ENCODE data around the gene WFDC12.

WFDC12 gene

GRCh38 chr20:45136911-45137310 lies 12.6 kb upstream of the WFDC12 start:
- Histone ChIP-seq H3K4me3 (ENCODE audit: severe bottlenecking) (no peak overlapping the region), H3K27ac (ENCODE audit: poor library complexity, severe bottlenecking) (no peak overlapping the region), H3K36me3 (ENCODE audit: low read depth) (no peaks in the 10 kb centered on the region), H3K9me3 (ENCODE audit: severe bottlenecking) (no peaks in the 10 kb centered on the region), H3K4me1 (ENCODE audit: insufficient read depth, poor library complexity, severe bottlenecking) (no peaks in the 10 kb centered on the region), H3K27me3 (ENCODE audit: insufficient read depth, poor library complexity, severe bottlenecking) (no peaks in the 10 kb centered on the region)
- TF ChIP-seq, protein P1, sequence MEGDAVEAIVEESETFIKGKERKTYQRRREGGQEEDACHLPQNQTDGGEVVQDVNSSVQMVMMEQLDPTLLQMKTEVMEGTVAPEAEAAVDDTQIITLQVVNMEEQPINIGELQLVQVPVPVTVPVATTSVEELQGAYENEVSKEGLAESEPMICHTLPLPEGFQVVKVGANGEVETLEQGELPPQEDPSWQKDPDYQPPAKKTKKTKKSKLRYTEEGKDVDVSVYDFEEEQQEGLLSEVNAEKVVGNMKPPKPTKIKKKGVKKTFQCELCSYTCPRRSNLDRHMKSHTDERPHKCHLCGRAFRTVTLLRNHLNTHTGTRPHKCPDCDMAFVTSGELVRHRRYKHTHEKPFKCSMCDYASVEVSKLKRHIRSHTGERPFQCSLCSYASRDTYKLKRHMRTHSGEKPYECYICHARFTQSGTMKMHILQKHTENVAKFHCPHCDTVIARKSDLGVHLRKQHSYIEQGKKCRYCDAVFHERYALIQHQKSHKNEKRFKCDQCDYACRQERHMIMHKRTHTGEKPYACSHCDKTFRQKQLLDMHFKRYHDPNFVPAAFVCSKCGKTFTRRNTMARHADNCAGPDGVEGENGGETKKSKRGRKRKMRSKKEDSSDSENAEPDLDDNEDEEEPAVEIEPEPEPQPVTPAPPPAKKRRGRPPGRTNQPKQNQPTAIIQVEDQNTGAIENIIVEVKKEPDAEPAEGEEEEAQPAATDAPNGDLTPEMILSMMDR (IDR thresholded peaks at IDR 0.05; ENCODE audit: poor library complexity, severe bottlenecking), result no peak
- ATAC-seq (ENCODE audit: low read depth), result no peak
- no peak for DNase-seq (ENCODE audit: low spot score)

DNA sequence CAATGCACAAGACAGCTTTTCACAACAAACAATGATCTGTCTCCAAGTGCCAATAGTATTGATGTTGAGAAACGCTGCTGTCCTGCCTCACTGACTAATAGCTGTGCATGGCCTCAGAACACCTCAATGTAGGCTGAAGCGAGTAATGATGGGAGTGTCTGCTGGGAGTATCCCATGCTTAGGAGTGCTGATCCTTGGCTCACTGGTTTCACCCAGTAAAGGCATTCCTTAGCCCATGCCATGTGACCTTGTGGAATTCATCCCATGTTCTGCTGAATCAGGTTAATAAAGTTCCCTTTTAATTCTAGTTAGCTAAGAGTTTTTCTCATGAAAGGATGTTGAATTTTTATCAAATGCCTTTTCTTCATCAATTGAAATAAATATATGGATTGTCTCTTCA lies 3.8 kb upstream of the WFDC12 start:
- no peak overlapping the region for H3K27ac ChIP-seq (ENCODE audit: poor library complexity, severe bottlenecking)
- peaks cover 2% of the 10 kb centered on the region for H3K4me1 ChIP-seq (ENCODE audit: insufficient read depth, poor library complexity, severe bottlenecking)
- ATAC-seq (ENCODE audit: low read depth), result peak; percentile 99
- no peaks in the 10 kb centered on the region for H3K27me3 ChIP-seq (ENCODE audit: insufficient read depth, poor library complexity, severe bottlenecking)
- TF ChIP-seq, protein P1 (IDR thresholded peaks at IDR 0.05; ENCODE audit: poor library complexity, severe bottlenecking), result no peak
- no peak for DNase-seq (ENCODE audit: low spot score)
- no peak overlapping the region for H3K4me3 ChIP-seq (ENCODE audit: severe bottlenecking)
- no peaks in the 10 kb centered on the region for H3K9me3 ChIP-seq (ENCODE audit: severe bottlenecking)
- no peaks in the 10 kb centered on the region for H3K36me3 ChIP-seq (ENCODE audit: low read depth)

GRCh38 chr20:45121388-45121787 lies 2.9 kb downstream of the WFDC12 start:
- Histone ChIP-seq H3K9me3 (ENCODE audit: severe bottlenecking) (no peaks in the 10 kb centered on the region), H3K27me3 (ENCODE audit: insufficient read depth, poor library complexity, severe bottlenecking) (no peaks in the 10 kb centered on the region), H3K27ac (ENCODE audit: poor library complexity, severe bottlenecking) (no peak overlapping the region), H3K4me3 (ENCODE audit: severe bottlenecking) (no peak overlapping the region), H3K36me3 (ENCODE audit: low read depth) (no peaks in the 10 kb centered on the region), H3K4me1 (ENCODE audit: insufficient read depth, poor library complexity, severe bottlenecking) (no peaks in the 10 kb centered on the region)
- no peak for ATAC-seq (ENCODE audit: low read depth)
- no peak for DNase-seq (ENCODE audit: low spot score)
- TF ChIP-seq, protein P1 (IDR thresholded peaks at IDR 0.05; ENCODE audit: poor library complexity, severe bottlenecking), result no peak

DNA sequence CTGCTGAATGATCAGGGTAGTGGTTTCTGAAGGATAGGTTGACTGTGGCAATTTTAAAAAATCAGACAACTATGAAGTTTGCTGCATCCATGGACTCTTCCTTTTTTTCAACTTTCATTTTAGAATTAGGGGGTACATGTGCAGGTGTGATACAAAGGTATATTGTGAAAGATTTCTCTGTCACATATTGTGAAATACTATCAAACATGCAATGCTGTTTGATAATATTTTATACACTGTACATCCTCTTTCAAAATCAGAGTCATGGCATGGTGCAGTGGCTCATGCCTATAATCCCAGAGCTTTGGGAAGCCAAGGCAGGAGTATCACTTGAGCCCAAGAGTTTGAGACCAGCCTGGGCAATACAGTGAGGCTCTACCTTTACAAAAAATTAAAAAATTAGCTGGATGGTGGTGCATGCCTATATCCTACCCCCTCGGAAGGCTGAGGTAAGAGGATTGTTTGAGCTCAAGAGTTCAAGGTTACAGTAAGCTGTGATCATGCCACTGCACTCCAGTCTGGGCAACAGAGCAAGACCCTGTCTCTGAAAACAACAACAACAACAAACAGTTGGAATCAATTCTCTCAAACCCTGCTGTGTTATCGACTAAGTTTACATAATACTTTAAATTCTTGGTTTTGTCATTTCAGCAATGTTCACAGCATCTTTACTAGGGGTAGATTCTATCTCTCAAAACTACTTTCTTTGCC lies 4.6 kb downstream of the WFDC12 start:
- H3K27me3 ChIP-seq (ENCODE audit: insufficient read depth, poor library complexity, severe bottlenecking), result no peaks in the 10 kb centered on the region
- DNase-seq (ENCODE audit: low spot score), result no peak
- peaks cover 3% of the 10 kb centered on the region for H3K4me1 ChIP-seq (ENCODE audit: insufficient read depth, poor library complexity, severe bottlenecking)
- H3K36me3 ChIP-seq (ENCODE audit: low read depth), result no peaks in the 10 kb centered on the region
- no peak overlapping the region for H3K4me3 ChIP-seq (ENCODE audit: severe bottlenecking)
- TF ChIP-seq, protein P1 (IDR thresholded peaks at IDR 0.05; ENCODE audit: poor library complexity, severe bottlenecking), result no peak
- H3K9me3 ChIP-seq (ENCODE audit: severe bottlenecking), result no peaks in the 10 kb centered on the region
- no peak overlapping the region for H3K27ac ChIP-seq (ENCODE audit: poor library complexity, severe bottlenecking)
- ATAC-seq (ENCODE audit: low read depth), result no peak

DNA sequence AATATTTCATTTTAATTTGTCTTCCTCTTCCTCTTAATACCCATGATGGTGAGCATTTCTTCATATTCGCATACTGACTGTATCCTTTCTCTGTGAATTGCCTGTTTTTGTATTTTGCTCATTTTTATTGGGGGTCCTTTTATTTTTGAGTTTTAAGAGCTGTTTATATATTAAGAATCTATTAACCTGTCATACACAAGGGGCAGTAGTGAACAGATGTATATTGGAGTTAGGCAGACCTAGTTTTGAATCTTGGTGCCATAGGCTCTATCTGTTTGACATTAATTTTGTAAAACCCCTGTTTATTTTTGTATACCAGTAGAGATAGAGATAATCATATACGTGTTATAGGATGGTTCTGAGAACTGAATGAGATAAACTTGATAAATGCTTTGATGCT lies 6.2 kb downstream of the WFDC12 start:
- Histone ChIP-seq H3K27me3 (ENCODE audit: insufficient read depth, poor library complexity, severe bottlenecking) (no peaks in the 10 kb centered on the region), H3K27ac (ENCODE audit: poor library complexity, severe bottlenecking) (no peak overlapping the region), H3K9me3 (ENCODE audit: severe bottlenecking) (no peaks in the 10 kb centered on the region), H3K4me1 (ENCODE audit: insufficient read depth, poor library complexity, severe bottlenecking) (peaks cover 6% of the 10 kb centered on the region), H3K36me3 (ENCODE audit: low read depth) (no peaks in the 10 kb centered on the region), H3K4me3 (ENCODE audit: severe bottlenecking) (no peak overlapping the region)
- TF ChIP-seq, protein P1 (IDR thresholded peaks at IDR 0.05; ENCODE audit: poor library complexity, severe bottlenecking), result peak; percentile 63
- no peak for ATAC-seq (ENCODE audit: low read depth)
- DNase-seq (ENCODE audit: low spot score), result no peak

Data from RWPE2 (cell line).